Small intestine (tissue), 7 donors: ENCODE measurements around the gene JPH3. TPM values are rescaled to one million over a fixed set of nuclear protein-coding genes. Genes with fewer than 3 reads are reported as not detected.

ENCODE experiments used
- DNase-seq, 2 donors: peaks; one replicate each; pipeline versions ENCODE4 v3.0.0 to v3.0.0-alpha.2; 2013
- FAIRE-seq: peaks from 2 replicates; lab custom pipeline; 2012; peaks lifted over from hg19 to GRCh38; lab: Jason Lieb, UNC
- H3K27ac ChIP-seq, 3 donors: one replicate each; pipeline ENCODE4 v1.5.1; 2013; ENCODE audit warnings: low read length in 2 of 3, mild to moderate bottlenecking in 2 of 3, control low read depth in 1 of 3, inconsistent platforms in 1 of 3, low read depth in 1 of 3, moderate library complexity in 1 of 3
- H3K27me3 ChIP-seq, 3 donors: one replicate each; pipeline ENCODE4 v1.6.1; 2013; ENCODE audit warnings: low read length in 3 of 3, inconsistent platforms in 1 of 3; ENCODE audit not compliant: control insufficient read depth in 3 of 3, insufficient read depth in 3 of 3
- H3K36me3 ChIP-seq, 3 donors: one replicate each; pipeline ENCODE4 v1.6.1; 2013; ENCODE audit warnings: low read length in 3 of 3, inconsistent platforms in 1 of 3, low read depth in 1 of 3, mild to moderate bottlenecking in 1 of 3, moderate library complexity in 1 of 3; ENCODE audit not compliant: control insufficient read depth in 3 of 3, insufficient read depth in 2 of 3
- H3K4me1 ChIP-seq, 3 donors: one replicate each; pipeline ENCODE4 v1.6.1; 2013; ENCODE audit warnings: low read length in 2 of 3, inconsistent platforms in 1 of 3, low read depth in 1 of 3, mild to moderate bottlenecking in 1 of 3, moderate library complexity in 1 of 3; ENCODE audit not compliant: control insufficient read depth in 3 of 3, insufficient read depth in 2 of 3
- H3K4me3 ChIP-seq, 3 donors: one replicate each; pipeline ENCODE4 v1.5.1; 2013; ENCODE audit warnings: low read length in 3 of 3, control low read depth in 1 of 3, inconsistent platforms in 1 of 3, low read depth in 1 of 3, mild to moderate bottlenecking in 1 of 3, moderate library complexity in 1 of 3
- H3K9me3 ChIP-seq, 2 donors: one replicate each; pipeline ENCODE4 v1.6.1; 2013; ENCODE audit warnings: low read depth in 1 of 2, low read length in 1 of 2; ENCODE audit not compliant: control insufficient read depth in 2 of 2, insufficient read depth in 1 of 2
- WGBS, 3 donors: extraction: QIAGEN DNeasy Blood & Tissue Kit; methylation state at CpG; one replicate each; pipeline ENCODE4 v1.1.7; 2013; 5-methylcytosine and 5-hydroxymethylcytosine counted together
- polyA plus RNA-seq, 4 donors: library from polyadenylated mRNA; stranded (reverse) in 3 of 4; unstranded in 1 of 4; fragments of 200-250 nt in 3 of 4; fragments of 120-200 nt in 1 of 4; gene quantifications; one replicate each; pipeline versions ENCODE4 v1.2.1 to v1.2.3, GENCODE V29; 2013
- donor health status: healthy with polysubstance abuse.
- donor health status: control.
- donor health status: control.
- donor health status: Bipolar disorder and iron deficiency.
- donor health status: healthy.

The JPH3 gene
- polyA plus RNA-seq, 4 donors = 0.22 to 2.4 TPM; not detected in 2

DNA sequence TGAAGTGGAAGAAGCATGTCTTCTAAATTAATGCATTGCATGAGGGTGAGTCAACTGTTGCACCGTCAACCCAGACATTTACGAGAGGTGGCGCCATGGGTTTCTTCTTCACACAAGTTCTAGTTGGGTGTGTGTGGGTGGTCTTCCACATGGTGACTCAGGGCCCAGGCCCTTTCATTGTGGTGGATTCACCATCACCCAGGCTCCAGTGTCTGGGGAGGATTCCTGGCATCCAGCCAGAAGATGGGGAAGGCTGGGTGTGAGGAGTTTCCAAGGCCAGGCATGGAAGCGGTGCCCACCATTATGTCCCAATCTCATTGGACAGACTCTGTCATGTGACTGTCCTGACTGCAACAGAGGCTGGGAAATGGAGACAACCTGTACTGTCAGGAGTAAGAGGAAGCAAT lies 21.4 kb upstream of the JPH3 start:
- Histone ChIP-seq H3K4me3 (no peak overlapping the region), H3K9me3 (no peaks in the 10 kb centered on the region), H3K36me3 (no peaks in the 10 kb centered on the region), H3K27ac (no peak overlapping the region), H3K4me1 (no peaks in the 10 kb centered on the region), H3K27me3 (peaks cover 0 to 18% (median 1%) of the 10 kb centered on the region in 3 donors)
- FAIRE-seq (no peak), DNase-seq (no peak)
- 74 to 91% (median 90%) methylated on average over 4 of the region's 4 CpGs for WGBS, 3 donors

DNA sequence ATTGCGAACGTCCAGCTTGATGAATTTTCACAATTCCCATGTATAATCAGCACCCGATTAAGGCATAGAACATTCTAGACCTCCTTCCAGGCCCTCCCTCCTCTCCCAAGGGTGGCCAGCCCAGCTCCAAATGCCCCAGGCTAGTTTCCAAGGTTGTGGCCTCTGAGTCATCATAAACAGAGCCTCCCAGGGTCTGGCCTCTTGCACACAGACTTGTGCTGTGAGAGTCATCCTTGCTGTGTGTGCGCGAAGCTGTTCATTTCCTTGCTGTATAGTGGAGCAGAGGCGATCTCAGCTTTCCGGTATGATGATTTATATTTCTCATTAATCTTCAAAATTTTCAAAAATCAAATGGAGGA lies 20.5 kb upstream of the JPH3 start:
- H3K4me1 ChIP-seq = no peaks in the 10 kb centered on the region
- no peak overlapping the region for H3K4me3 ChIP-seq
- H3K9me3 ChIP-seq = no peaks in the 10 kb centered on the region
- no peaks in the 10 kb centered on the region for H3K36me3 ChIP-seq
- DNase-seq (no peak), FAIRE-seq (no peak)
- peaks cover 0 to 20% (median 6%) of the 10 kb centered on the region in 3 donors for H3K27me3 ChIP-seq
- 53 to 75% (median 72%) methylated on average over 7 of the region's 7 CpGs for WGBS, 3 donors
- peak overlapping the region in 1 of 3 donors; percentile 83 for H3K27ac ChIP-seq

DNA sequence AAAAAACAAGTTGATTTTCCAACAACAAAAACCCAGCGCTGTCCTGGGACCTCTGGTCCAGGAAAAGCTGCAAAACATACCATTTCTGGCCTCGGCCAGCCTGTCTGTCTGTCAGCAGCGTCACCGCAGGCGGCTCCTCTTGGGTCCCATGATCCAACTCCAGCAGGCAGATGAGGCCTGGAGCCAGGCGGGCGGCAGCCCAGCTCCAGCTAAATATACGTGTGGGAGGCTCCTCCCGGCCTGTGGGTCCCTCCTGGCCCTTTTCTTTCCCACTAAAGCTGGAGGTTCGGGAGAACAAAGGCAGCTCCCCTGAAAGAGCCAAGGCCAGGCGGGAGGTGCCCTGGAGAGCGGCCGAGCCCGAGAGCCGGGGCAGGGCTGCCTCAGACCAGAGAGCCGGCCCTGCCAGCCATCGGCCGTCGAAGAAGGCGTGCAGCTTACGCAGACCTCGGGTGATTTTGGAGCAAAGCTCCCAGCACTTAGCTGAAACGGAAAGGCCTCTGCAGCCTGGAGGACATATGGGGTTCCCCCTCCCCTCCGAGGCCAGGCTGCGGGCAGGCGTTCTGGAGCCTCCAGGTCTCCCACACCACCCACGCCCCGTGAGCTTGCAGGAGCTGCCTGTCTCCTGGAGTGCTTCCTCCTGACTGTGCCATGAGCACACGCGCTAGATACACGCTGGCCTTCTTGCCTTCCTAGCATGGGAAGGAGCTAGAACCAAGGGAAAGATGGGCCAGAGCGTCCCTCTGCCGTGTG lies 19.9 kb upstream of the JPH3 start:
- Histone ChIP-seq H3K36me3 (no peaks in the 10 kb centered on the region), H3K27me3 (peaks cover 0 to 20% (median 4%) of the 10 kb centered on the region in 3 donors), H3K9me3 (no peaks in the 10 kb centered on the region), H3K27ac (peak overlapping the region in 2 of 3 donors; percentile 21 to 83), H3K4me3 (no peak overlapping the region), H3K4me1 (no peaks in the 10 kb centered on the region)
- FAIRE-seq = no peak
- WGBS, 3 donors = 44 to 69% (median 67%) methylated on average over 31 to 33 of the region's 33 CpGs
- no peak for DNase-seq

DNA sequence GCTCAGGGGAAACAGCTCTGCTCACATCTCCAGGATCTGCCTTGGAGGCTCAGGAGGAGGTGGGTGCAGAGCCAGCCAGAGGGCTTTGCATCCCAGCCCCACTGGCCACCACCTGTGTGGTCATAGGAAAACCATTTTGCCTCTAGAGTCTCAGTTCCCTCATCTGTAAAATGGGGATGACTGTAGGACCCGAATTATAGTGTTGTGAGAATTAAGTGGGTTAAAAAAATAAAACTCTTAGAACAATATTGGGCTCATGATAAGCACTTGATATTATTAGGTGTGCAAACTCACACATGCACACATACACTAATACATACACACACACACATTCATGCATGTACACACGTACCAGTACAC lies 19.4 kb upstream of the JPH3 start:
- H3K4me3 ChIP-seq = no peak overlapping the region
- FAIRE-seq (no peak), DNase-seq (no peak)
- 45 to 77% (median 52%) methylated on average over 2 of the region's 2 CpGs for WGBS, 3 donors
- no peaks in the 10 kb centered on the region for H3K4me1 ChIP-seq
- H3K27ac ChIP-seq = peak overlapping the region in 2 of 3 donors; percentile 21 to 83
- no peaks in the 10 kb centered on the region for H3K36me3 ChIP-seq
- H3K9me3 ChIP-seq = no peaks in the 10 kb centered on the region
- H3K27me3 ChIP-seq = peaks cover 0 to 25% (median 4%) of the 10 kb centered on the region in 3 donors

DNA sequence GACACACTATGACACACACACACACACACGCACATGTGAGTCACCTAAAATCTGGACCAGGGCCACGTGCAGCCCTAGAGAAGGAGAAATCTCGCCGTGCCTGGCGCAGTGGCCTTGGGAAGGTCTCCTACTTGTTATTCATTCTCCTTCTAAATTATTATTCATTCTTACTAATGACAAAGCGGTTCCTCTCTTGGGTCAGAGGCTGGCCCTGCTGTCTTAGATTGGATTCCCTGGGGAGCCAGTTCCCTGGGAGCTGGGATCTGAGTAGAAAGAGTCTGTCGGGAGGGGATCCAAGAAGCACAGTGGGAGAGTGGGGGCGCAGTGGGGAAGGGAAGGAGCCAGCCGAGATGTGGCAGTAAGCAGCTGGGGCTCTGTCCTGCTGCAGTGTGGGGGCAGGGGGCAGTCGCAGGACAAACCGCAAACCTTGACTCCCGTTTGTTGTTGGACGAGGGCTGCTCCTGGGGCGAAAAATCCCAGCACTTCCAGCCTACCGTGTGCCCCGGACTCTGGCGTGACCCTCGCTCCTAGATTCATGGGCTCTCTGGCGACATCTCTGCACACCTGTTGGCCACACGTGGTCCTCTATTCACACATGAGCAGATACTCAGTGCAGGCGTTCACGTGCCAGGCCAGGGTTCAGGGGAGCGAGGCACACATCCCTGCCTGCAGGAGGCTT lies 18.7 kb upstream of the JPH3 start:
- no peaks in the 10 kb centered on the region for H3K4me1 ChIP-seq
- H3K36me3 ChIP-seq = no peaks in the 10 kb centered on the region
- no peak for DNase-seq
- H3K9me3 ChIP-seq = no peaks in the 10 kb centered on the region
- no peak overlapping the region for H3K4me3 ChIP-seq
- H3K27ac ChIP-seq = peak overlapping the region in 1 of 3 donors; percentile 33
- 48 to 66% (median 52%) methylated on average over 21 to 23 of the region's 23 CpGs for WGBS, 3 donors
- H3K27me3 ChIP-seq = peaks cover 0 to 25% (median 4%) of the 10 kb centered on the region in 3 donors
- no peak for FAIRE-seq

DNA sequence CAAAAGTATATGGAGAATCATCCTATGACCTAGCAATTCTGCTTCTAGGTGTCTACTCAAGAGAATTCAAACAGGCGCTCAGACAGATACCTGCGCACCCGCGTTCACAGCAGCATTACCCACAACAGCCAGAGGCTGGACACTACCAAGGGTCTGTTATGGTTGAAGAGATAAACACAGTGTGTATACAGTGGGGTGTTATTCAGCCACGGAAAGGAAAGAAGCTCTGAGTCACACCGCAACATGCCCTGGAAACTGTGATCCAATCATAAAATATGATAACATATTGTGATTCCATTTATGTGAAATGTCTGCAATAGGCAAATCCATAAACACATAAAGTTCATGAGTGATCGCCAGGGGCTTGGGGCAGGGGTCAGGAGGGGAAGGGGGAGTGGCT lies 18.0 kb upstream of the JPH3 start:
- no peak for DNase-seq
- WGBS, 3 donors = 66 to 80% (median 71%) methylated on average over 7 of the region's 7 CpGs
- no peaks in the 10 kb centered on the region for H3K9me3 ChIP-seq
- no peak overlapping the region for H3K27ac ChIP-seq
- no peak for FAIRE-seq
- H3K4me1 ChIP-seq = no peaks in the 10 kb centered on the region
- H3K4me3 ChIP-seq = no peak overlapping the region
- H3K27me3 ChIP-seq = peaks cover 0 to 29% (median 6%) of the 10 kb centered on the region in 3 donors
- no peaks in the 10 kb centered on the region for H3K36me3 ChIP-seq

DNA sequence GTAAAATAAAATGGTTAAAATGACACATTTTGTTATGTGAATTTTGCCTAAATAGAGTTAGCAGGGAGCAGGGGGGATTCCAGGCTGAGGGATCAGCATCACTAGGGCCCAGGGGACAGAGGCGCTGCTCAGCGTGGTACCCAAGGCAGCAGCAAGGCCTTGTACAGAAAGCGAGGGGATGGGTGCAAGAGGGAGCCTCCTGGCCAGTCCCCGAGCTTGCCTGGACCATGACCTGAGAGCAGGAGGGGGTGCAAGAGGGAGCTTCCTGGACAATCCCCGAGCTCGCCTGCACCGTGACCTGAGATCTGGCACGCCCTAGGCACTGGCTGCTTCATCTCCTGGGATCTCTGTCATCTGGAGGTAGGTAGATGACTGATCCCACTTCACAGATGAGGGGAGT lies 17.3 kb upstream of the JPH3 start:
- DNase-seq = no peak
- Histone ChIP-seq H3K4me1 (no peaks in the 10 kb centered on the region), H3K27ac (no peak overlapping the region), H3K27me3 (peaks cover 0 to 36% (median 7%) of the 10 kb centered on the region in 3 donors), H3K36me3 (no peaks in the 10 kb centered on the region), H3K9me3 (no peaks in the 10 kb centered on the region), H3K4me3 (no peak overlapping the region)
- FAIRE-seq = no peak
- WGBS, 3 donors = 42 to 76% (median 62%) methylated on average over 8 of the region's 8 CpGs

DNA sequence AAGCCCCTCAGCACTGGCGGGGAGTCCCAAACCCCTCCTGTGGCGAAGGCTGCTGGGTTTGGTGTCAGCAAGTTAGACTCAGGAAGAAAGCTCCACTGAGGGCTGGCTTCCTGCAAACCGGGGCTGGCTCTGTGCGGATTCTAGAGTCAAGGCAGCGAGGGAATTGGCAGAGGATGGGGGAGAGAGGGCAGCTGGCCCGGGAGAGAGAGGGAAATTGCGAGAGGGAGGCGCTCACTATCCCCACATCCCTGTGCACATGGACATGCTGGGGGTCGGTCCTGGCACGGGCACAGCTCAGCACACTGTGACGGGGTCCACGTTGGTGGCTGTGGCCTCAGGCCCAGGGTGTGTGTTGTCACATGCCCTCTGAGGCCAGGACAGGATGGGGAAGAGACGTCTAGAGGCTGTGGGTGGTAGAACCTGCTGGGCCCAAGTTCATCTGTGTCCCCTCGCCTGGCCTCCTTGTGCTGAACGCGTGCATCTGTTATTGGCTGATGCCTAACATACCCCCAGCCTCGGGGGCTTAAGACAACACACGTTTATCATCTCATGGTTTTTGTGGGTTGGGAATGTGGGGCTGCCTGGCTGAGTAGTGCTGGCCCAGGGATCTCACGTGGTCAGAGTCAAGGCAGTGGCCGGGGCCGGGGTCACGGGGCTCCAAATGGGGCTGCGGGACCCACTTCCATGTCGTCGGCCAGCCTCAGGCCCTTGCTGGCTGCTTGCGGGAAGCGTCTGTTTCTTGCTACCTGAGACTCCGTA lies 16.7 kb upstream of the JPH3 start:
- no peak for FAIRE-seq

More for the DNA sequence above, 16.7 kb upstream of the JPH3 start:
- no peak for DNase-seq
- no peak overlapping the region for H3K4me3 ChIP-seq
- 58 to 61% (median 61%) methylated on average over 28 of the region's 28 CpGs for WGBS, 3 donors
- no peaks in the 10 kb centered on the region for H3K36me3 ChIP-seq
- no peaks in the 10 kb centered on the region for H3K9me3 ChIP-seq
- peaks cover 0 to 37% (median 7%) of the 10 kb centered on the region in 3 donors for H3K27me3 ChIP-seq
- no peak overlapping the region for H3K27ac ChIP-seq
- no peaks in the 10 kb centered on the region for H3K4me1 ChIP-seq
